MM.1S (cell line): Measurements from ENCODE around the gene CDKN2B-AS1.

Source experiments
- CTCF ChIP-seq: fragments of 300-600 bp; sonication (generic); IDR thresholded peaks from 2 replicates; pipeline ENCODE4 v1.5.1; 2016; ENCODE audit warnings: antibody characterized with exemption, low read length, mixed read lengths
- EZH2phosphoT487 ChIP-seq: fragments of 300-600 bp; sonication (generic); IDR thresholded peaks from 2 replicates; pipeline ENCODE4 v1.6.1; 2018; ENCODE audit warnings: antibody characterized with exemption, low read length

- TF ChIP-seq CTCF (no peak), EZH2phosphoT487 (no peak)
Observed at GRCh38 chr9:21958833-21959232, 35.8 kb upstream of the CDKN2B-AS1 start.
